Activated CD4-positive, alpha-beta T cell treated with anti-CD3 and anti-CD28 coated beads for 24 hours (primary cell): ENCODE results near the gene VAPA.

Source experiments
- DNase-seq, 2 donors: peaks; one replicate each; pipeline ENCODE4 v3.0.0-alpha.2; 2020; ENCODE audit warnings: low read depth in 2 of 2

Gene VAPA

GRCh38 chr18:9941103-9941502, 27.3 kb downstream of the VAPA start:
- DNase-seq, result no peak

- DNase-seq, result no peak
These were observed 27.8 kb downstream of the VAPA start for GRCh38 chr18:9941660-9942059.

GRCh38 chr18:9943311-9943710, 29.5 kb downstream of the VAPA start:
- no peak for DNase-seq

- DNase-seq, result no peak
These were observed 31.0 kb downstream of the VAPA start for GRCh38 chr18:9944805-9945204.

GRCh38 chr18:9946831-9947230, 33.0 kb downstream of the VAPA start:
- DNase-seq, result no peak

GRCh38 chr18:9947248-9947647, 33.4 kb downstream of the VAPA start:
- DNase-seq, result no peak

GRCh38 chr18:9949315-9949714, 35.5 kb downstream of the VAPA start:
- no peak for DNase-seq

GRCh38 chr18:9949861-9950260, 36.0 kb downstream of the VAPA start:
- DNase-seq, result no peak

- DNase-seq, result no peak
These were observed 36.6 kb downstream of the VAPA start for GRCh38 chr18:9950289-9951016.

GRCh38 chr18:9951022-9951859, 37.4 kb downstream of the VAPA start:
- no peak for DNase-seq

- DNase-seq, result no peak
These were observed 39.0 kb downstream of the VAPA start for GRCh38 chr18:9952633-9953416.

GRCh38 chr18:9958861-9959399, 45.1 kb downstream of the VAPA start:
- DNase-seq, result no peak

- DNase-seq, result no peak
These were observed 45.7 kb downstream of the VAPA start for GRCh38 chr18:9959564-9959963.

- DNase-seq, result no peak
These were observed 46.6 kb downstream of the VAPA start for GRCh38 chr18:9960258-9960904.

GRCh38 chr18:9961041-9961440, 47.2 kb downstream of the VAPA start:
- DNase-seq, result no peak

GRCh38 chr18:9965711-9966624, 52.2 kb downstream of the VAPA start:
- no peak for DNase-seq

GRCh38 chr18:9968081-9968848, 54.4 kb downstream of the VAPA start:
- DNase-seq, result no peak

GRCh38 chr18:9969247-9969646, 55.4 kb downstream of the VAPA start:
- no peak for DNase-seq

- peak; percentile 48 to 62 for DNase-seq
These were observed 57.6 kb downstream of the VAPA start for GRCh38 chr18:9971313-9971920.
